Kidney capillary endothelial cell (primary cell): Measurements from ENCODE around the gene RPLP2.

Source experiments
- DNase-seq: peaks from one replicate; pipeline ENCODE4 v3.0.0-alpha.2; 2018; ENCODE audit warnings: low spot score

The RPLP2 gene

DNA sequence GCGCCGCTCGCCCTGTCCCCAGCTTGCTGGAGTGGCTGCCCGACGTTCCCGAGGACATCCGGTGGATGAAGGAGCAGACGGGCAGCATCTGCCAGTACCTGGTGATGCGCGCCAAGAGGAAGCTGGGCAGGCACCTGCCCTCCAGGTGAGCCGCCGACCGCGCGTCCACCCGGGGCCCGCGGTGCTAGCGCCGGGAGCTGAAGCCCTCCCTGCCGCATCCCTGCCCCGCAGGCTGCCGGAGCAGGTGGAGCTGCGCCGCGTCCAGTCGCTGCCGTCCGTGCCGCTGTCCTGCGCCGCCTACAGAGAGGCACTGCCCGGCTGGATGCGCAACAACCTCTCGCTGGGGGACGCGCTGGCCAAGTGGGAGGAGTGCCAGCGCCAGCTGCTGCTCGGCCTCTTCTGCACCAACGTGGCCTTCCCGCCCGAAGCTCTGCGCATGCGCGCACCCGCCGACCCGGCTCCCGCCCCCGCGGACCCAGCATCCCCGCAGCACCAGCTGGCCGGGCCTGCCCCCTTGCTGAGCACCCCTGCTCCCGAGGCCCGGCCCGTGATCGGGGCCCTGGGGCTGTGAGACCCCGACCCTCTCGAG is 14.6 kb downstream of the RPLP2 start:
- DNase-seq: no peak

DNA sequence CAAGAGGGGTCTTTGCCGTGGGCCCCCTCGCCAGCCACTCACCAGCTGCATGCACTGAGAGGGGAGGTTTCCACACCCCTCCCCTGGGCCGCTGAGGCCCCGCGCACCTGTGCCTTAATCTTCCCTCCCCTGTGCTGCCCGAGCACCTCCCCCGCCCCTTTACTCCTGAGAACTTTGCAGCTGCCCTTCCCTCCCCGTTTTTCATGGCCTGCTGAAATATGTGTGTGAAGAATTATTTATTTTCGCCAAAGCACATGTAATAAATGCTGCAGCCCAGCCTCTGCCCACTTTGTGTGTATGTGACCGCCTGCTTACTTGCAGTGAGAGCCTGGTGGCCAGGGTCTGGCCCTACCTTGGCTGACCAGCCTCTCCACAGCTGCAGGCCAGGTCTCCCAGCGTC is 15.2 kb downstream of the RPLP2 start:
- no peak for DNase-seq

DNA sequence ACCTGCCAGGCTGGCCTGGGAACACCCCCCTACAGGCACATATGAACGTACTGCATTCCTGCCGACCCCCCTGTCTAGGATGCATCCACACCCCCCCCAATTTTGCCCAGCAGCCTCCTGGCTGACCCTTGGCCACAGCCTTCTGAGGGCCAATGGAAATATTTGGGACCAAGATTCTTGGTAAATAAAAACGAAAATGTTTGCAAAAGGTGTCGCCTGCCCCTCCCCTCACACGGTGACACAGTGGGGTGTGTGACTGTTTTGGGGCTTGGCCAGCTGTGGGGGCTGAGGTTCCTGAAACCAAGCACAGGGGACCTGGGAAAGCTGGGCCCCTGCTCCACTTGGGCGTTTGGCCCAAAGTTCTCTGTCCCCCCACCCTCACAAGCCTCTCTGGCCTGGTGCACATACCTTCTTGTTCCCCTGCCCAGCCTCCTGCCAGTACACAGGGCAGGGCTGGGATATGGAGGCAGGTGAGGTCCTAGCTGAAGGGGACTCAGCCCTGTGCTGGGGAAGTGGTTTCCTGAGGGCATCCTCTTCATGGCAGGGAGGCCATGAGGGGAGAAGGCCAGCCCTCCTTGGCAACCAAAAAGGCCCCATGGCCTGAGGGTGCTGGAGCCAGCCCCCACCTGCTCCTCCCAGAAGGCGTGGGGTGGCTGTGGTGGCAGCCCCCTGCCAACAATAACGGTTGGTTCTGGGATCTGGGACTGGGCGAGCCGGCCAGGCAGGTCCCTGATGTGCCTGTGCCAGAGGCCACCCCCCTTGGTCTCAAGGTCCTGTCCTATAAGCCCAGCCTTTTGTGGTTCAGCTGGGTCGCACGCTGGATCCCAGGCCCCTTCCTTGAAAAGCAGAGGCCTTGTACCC is 15.8 kb downstream of the RPLP2 start:
- no peak for DNase-seq

DNA sequence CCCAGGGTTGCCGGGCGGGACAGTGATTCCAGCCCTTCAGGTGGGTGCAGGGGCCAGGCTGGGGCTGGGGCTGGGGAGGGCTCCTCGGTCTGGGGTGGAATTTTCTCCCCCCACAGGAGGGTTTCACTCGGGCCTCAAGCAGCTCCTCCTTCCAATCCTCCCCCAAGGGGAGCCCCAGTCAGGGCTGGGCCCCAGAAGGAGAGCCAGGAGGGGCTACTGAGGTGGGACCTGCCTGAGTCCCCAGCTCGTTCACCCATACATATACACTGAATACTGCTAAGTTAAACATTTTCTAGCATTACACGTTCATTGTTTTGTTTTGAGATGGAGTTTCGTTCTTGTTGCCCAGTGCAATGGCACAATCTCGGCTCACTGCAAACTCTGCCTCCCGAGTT is 16.5 kb downstream of the RPLP2 start:
- no peak for DNase-seq

DNA sequence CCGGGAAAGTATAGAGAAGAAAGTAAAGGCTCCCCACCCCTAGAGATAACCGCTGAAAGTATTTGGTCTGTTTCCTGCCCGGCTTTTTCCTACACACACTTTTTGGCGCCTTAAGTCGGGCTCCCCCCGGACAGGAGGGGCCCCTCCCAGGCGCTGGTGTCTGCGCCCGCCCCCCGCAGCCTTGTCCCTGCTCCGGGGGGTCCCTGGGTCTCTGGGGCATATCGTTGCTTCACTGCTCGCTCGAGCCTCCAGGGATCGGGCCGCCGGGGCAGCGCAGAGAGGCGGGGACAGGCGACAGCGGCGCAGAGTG is 17.0 kb downstream of the RPLP2 start:
- no peak for DNase-seq

DNA sequence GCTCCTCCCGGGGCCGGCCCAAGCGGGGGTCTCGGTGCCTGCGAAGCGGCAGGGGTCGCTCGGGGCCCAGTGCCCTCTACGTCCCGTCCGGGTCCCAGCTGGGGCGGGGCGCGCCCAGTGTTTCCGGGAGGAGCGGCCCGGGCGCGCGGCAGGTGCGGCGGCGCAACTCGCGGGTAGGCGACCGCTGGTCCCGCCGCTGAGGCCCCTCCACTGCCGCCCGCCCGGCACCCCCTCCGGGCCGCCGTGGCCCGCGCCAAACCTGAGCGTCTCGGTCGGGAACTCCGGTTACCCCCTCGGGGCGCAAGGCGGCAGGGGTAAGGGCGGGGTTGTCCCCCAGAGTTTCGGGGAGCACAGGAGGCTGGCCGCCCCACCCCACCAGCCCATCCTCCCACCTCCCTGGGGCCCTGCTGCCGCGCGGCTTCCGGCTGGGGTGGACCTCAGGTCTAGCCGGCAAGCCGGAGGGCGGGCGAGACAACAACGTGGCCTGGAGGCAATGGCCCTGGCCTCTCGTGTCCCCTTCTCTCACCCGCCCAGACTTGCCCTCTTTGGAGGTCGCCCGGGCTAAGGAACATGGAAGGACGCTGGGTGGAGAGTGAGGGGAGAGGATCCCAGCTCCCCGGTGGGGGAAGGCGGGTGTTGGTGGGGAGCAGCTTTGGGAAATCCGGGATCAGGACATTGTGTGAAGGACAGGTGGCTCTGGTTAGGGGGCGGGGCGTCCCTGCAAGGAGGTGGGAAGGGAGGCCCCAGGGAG is 17.6 kb downstream of the RPLP2 start:
- DNase-seq: no peak

DNA sequence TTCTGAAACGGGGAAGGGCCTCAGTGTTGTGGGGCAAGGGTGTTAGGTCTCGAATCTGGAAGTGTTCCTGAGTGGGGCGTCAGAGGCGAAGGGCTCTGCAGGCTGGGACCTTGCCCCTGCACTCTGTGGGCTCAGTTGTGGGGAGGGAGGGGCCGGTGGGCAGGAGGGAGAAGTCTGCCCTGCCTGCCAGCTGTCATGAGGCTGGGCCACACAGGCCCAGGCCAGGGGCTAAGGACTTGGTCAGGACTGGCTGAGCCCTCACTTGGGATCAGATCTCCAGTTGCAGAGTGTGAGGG is 18.1 kb downstream of the RPLP2 start, which contains the start of gene CRACR2B:
TSS of gene CRACR2B (plus strand) at position 23 of the 296 bp plus-strand sequence. CDS start 689 bp downstream, outside the sequence.
- DNase-seq: no peak

DNA sequence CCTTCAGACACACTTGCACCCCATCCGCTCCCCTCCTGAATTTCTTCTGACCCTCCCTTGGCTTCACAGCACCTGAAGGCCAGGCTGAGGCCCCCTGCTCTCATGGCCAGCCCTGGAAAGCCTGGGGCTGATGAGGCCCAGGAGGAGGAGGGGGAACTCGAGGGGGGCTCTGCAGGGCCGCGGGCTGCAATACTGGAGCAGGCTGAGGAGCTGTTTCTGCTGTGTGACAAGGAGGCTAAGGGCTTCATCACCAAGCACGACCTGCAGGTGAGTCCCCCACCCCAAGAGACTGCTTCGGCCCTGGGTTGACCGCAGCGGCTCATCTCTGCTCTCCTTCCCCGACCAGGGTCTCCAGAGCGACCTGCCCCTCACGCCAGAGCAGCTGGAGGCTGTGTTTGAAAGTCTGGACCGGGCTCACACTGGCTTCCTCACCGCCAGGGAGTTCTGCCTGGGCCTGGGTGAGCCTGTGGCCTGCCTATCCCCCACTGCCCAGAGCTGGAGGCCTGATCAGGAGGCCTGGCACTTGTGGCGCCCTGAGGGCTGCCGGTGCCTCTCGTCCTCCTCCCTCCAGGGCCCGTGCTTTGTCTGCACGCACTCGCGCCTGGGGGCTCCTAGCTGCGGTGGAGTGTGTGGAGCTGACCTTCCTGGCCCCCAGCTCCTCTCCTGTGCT is 18.9 kb downstream of the RPLP2 start:
- no peak for DNase-seq

DNA sequence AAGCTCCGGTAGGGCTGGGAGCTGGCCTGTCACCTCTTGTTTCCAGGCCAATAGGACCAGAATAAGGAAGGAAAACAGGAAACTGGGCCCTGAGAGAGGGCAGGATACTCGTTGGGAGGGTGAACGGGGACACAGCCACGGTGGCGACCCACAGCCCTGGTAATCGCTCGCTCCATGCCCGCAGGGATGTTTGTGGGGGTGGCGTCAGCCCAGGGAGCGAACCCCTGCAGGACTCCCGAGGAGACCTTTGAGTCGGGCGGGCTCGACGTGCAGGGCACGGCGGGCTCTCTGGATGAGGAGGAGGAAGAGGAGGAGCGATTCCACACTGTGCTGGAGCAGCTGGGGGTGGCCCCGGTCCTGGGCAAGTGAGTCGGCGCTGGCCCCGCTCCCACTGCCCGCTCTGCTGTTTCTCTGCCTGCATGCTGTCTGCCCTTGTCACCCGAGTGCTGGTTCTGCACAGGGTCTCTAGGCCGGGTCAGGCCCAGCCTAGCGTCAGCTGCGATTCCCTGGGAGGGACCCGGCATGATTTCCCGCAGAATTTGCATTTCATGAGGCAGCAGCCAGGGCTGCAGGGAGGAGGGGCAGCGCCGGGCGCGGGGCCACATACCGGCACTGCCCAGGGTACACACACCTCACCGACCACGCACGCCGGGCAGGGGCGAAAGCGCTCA is 19.5 kb downstream of the RPLP2 start:
- DNase-seq: no peak

DNA sequence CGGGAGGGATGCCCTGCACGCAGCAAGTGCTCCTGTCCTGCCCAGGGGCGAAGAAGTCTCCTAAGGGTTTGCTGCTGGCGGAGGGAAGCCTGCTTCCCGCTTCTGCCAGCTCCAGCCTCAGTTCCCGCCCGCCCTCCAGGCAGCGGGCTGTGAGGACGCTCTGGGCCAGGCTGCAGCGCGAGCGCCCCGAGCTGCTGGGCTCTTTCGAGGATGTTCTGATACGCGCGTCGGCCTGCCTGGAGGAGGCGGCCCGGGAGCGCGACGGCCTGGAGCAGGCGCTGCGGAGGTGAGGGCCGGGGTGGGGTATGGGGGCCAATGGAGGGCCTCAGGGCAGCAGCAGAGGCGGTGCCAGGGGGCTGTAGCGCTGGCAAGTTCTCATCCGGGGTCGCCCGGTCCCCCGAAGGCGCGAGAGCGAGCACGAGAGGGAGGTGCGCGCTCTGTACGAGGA is 20.1 kb downstream of the RPLP2 start:
- DNase-seq: no peak

DNA sequence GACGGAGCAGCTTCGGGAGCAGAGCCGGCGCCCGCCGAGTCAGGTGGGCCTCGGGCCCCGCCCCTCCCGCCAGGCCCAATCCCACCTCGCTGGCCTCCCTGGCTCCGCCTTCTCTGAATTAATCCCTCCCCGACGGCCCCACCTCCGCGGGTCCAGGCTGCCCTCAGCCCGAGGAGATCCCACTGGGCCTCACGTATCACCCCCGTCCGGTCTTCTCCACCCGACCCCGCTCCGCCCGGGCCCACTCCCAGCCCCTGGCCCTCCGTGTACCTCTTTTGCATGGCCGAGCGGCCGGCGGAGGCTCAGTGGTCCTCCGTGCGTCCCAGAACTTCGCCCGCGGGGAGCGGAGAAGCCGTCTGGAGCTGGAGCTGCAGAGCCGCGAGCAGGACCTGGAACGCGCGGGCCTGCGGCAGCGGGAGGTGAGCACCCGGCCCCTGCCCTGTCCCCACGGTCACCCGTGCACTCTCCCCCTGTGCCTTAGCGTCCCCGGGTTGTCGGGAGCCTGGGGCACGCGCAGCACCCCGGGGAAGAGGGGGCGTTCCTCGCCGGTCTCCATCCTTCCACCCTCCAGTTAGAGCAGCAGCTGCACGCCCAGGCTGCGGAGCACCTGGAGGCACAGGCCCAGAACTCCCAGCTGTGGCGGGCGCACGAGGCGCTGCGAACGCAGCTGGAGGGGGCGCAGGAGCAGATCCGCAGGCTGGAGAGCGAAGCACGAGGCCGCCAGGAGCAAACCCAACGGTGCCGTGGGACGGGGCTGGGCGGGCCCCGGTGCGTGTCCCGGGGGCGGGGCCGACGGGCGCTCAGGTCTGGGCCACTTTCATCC is 20.7 kb downstream of the RPLP2 start:
- no peak for DNase-seq

DNA sequence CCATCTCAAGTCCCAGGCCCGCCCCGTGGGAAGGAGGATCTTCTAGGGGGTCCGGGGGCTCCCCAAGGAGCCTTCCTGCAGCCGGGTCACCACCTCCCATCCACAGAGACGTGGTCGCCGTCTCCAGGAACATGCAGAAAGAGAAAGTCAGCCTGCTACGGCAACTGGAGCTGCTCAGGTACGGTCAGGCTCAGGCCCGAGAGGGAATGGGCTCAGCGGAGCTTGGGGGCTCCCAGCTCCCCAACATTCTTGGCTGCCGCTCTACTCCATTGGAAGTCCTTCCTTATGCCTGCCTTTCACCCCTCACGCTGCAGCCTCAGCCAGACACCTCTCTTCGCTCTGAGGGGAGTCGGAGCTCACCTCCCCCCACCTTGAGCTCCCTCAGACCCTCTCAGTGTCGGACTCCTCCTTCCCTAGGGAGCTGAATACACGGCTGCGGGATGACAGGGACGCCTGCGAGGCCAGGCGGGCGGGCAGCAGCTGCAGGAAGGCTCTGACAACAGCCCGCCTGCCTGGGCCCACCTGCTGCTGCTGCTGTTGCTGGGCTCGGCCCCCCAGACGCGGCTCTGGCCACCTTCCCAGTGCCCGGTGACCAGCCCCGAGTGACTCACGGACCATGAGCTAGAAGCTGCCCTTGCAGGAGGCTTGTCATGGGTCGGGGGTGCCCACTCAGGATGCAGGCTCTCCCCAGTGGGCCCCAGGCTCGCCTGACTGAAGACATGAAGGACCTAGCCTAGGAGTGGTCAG is 21.5 kb downstream of the RPLP2 start:
- DNase-seq: no peak

DNA sequence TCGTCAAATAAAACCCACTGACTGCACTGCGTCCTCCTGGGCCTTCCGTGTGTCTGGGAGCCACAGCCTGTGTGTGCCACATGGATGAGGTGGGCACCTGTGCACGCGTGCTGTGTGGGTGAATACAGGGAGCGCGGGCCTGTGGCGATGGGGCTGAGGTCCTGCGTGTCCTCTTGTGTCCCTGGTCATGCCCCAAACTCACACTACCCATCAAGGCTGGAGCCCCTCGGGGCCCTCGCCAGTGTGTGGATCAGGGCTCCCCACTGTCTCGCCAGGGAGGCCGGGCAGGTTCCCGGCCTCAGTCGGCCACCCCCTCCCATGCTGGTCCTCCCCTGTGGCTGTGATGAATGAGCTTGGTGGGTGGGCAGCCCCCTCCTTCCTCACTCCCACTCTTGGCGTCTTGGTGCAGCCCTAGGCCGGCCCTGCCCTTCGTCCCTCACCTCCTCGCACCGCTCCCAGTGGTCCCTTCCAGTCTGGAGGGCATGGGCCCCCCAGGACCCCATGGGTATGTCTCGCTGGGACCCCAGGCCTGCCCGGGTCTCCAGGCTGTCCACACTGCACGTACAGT is 22.3 kb downstream of the RPLP2 start:
- DNase-seq: no peak

DNA sequence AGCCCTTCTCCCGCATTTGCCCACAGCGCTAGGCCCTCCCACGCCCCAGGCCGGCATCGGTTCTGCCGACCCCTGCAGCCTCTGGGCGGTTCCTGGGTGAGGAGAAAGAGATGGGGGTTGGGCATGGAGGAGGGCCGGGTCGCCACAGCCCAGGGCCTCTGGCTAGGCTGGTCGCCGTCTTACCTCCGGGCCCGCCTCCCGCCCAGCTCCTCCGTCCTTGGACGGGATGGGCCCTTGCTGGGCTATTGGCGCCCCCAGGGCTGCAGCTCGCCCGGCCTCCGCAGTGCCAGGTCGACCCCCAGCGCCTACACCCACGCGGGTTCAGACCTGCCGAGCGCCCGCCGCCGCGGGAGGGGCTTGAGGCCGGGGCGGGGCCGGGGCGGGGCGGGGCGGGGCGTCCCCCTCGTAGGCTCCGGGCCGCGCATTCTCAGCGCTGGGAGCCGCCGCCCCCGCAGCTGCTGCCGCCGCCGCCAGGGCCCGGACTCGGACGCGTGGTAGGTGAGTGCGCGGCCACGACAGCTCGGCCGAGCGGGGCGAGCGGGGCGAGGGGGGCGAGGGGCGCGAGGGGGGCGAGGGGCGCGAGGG is 22.9 kb downstream of the RPLP2 start, which contains the start of gene CD151:
TSS of gene CD151 (plus strand) at position 424 of the 585 bp plus-strand sequence. CDS start 3,118 bp downstream, outside the sequence.
- DNase-seq: no peak

DNA sequence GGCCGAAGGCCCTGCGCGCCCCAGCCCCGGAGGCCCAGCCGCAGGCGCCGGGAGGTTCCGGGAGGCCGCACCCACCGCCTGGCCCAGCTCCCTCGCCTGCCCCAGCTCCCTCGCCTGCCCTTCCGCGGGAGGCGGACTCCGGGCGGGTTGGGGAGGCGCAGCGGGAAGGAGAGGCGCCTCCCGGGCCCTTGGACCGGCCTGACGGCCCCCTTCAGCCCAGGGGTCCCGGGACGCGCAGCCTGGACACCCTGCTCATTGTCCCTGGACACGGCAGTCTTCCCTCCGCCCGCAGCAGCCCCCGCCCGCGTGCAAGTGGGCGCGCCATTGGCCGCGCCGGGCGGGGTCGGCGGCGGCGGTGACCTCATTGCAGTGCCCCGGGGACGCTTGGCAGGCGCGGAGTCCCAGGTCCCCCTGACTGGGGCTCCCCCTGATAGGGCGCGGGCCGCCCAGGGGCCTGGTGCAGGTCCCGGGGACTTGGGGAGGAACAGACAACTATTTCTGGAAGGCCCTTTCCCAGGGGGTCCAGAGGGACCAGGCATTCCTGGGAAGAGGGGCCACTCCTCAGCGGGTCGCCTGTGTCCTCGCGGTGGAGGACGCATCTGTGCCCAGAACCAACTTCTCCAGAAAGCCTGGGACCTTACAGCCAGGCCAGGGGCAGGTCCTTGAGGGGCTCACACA is 23.5 kb downstream of the RPLP2 start:
- no peak for DNase-seq

DNA sequence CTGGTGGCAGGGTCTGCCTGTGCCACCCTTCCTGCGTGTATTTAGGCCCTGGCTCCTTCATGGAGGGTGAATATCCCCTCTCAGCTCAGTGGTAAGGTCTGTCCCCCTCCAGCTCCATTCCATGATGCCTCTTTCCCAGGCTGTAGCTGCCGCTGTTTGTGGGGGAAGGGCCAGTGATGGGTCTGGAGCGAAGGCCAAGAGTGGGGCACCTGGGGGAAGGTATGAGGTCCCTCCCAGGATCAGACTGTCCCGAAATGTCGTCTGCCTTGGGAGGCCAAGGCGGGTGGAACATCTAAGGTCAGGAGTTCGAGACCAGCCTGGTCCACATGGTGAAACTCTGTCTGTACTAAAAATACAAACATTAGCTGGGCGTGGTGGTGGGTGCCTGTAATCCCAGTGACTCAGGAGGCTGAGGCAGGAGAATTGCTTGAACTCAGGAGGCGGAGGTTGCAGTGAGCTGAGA is 24.1 kb downstream of the RPLP2 start:
- DNase-seq: no peak

DNA sequence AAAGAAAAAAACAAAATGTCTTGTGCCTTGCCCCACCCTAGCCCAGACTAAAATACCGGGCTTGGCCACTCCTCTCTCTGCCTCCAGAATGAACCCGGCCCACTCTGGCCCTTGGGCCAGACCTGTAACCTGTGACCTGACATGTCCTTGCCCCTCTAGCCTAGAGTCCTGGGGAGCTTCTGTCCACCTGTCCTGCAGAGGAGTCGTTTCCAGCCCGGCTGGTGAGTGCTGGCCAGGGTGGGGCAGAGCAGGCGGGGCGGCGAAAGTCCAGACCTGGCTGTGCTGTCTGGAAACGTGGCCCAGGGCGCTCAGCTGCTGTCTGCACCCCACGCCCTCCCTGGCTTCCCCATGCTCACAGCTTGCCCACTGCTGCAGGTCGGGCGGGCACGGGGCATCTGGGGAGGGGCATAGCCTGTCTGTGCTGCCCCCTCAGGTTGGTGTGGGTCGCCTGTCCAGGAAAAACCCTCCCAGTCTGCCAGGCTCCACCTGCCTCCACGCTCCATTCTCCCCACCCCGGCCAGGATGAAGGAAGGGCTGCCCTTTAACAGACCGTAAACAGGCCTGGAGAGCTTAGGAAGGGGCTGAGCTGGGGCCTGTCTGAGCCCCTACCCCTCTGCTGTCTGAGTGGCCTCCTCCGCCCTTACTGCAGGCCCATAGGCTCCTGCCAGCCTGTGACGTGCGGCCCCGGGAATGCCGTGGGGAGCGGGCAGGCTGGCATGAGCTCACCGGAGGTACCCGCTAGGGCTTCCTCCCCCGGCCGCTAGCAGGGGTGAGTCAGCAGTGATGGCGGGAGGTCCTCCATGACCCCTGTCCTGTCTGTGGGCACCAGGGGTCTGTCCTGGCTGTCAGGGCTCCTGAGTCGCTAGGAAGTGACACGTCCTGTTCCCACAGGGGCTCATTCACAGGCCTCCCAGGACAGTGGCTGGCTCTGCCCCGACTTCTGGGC is 24.9 kb downstream of the RPLP2 start:
- DNase-seq: peak; percentile 87

DNA sequence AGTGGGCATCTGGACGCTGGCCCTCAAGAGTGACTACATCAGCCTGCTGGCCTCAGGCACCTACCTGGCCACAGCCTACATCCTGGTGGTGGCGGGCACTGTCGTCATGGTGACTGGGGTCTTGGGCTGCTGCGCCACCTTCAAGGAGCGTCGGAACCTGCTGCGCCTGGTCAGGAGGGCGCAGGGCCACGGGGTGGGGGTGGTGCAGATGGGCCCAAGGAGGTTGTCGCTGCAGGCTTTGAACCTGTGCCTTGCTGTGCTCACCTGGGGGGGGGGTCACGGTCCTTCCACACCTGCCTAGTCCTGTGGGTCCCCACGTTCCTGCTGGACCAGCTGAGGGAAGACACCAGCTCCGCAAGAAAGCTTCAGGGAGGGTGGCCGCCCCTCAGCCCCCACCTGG is 26.5 kb downstream of the RPLP2 start:
- DNase-seq: no peak
